MM.1S (cell line): ENCODE results near the gene C2CD3.

Experiments used
- EZH2 ChIP-seq: fragments of 300-600 bp; sonication (generic); optimal IDR thresholded peaks from 2 replicates; pipeline ENCODE3; 2017; ENCODE audit warnings: low read depth, mild to moderate bottlenecking, antibody characterized with exemption, low read length, mixed read lengths
- EZH2phosphoT487 ChIP-seq: fragments of 300-600 bp; sonication (generic); IDR thresholded peaks from 2 replicates; pipeline ENCODE4 v1.6.1; 2018; ENCODE audit warnings: antibody characterized with exemption, low read length
- TF ChIP-seq, protein P1 (sequence below): fragments of 300-600 bp; sonication (generic); IDR thresholded peaks from 2 replicates; pipeline ENCODE4 v1.5.1; 2016; ENCODE audit warnings: antibody characterized with exemption, low read length, mixed read lengths

DNA sequence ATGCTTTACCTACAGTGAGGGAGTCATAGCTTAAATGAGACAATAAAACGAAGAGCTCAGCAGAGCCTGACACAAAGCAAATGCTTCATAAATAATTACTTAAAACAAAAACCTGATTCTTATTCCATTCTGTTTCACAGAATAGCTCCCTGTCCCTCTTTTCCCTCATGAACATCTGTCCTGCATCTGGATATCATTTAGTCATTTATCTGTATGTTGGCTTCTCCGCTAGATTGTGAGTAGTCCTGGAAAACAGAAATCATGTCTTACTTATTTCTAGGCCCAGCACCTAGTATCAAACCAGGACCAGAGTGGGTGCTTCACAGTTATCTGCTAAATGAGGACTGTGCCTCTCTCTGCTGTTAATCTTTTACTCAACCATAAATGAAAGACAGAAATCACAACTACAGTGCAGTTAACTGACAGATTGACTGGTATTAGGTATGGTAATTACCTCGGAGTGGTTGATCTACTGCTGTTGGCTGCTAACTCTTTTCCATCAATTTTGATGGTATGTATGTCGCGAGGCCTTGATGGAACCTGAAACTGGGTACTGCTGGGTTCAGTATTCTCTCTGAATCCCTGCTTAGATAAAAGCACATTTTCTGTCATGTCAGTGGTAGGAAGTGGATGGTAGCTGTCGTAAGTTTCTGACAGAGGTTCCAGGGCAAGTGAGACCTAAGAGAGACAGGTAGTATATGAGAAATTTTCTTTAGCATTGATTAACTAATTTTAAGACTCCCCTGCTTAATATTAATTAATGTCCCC lies 31.5 kb downstream of the C2CD3 start:
- TF ChIP-seq EZH2 (no peak), EZH2phosphoT487 (no peak)
- TF ChIP-seq, protein P1, sequence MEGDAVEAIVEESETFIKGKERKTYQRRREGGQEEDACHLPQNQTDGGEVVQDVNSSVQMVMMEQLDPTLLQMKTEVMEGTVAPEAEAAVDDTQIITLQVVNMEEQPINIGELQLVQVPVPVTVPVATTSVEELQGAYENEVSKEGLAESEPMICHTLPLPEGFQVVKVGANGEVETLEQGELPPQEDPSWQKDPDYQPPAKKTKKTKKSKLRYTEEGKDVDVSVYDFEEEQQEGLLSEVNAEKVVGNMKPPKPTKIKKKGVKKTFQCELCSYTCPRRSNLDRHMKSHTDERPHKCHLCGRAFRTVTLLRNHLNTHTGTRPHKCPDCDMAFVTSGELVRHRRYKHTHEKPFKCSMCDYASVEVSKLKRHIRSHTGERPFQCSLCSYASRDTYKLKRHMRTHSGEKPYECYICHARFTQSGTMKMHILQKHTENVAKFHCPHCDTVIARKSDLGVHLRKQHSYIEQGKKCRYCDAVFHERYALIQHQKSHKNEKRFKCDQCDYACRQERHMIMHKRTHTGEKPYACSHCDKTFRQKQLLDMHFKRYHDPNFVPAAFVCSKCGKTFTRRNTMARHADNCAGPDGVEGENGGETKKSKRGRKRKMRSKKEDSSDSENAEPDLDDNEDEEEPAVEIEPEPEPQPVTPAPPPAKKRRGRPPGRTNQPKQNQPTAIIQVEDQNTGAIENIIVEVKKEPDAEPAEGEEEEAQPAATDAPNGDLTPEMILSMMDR: no peak
